GM12874 (cell line): ENCODE results near the gene SLC1A4.

Experiments
- TF ChIP-seq, protein P1 (sequence below): IDR thresholded peaks from 2 replicates; pipeline ENCODE4 v1.5.1; 2011; ENCODE audit warnings: low read depth, mild to moderate bottlenecking, control low read depth, low read length, moderate library complexity; ENCODE audit not compliant: insufficient read depth

Gene SLC1A4

DNA sequence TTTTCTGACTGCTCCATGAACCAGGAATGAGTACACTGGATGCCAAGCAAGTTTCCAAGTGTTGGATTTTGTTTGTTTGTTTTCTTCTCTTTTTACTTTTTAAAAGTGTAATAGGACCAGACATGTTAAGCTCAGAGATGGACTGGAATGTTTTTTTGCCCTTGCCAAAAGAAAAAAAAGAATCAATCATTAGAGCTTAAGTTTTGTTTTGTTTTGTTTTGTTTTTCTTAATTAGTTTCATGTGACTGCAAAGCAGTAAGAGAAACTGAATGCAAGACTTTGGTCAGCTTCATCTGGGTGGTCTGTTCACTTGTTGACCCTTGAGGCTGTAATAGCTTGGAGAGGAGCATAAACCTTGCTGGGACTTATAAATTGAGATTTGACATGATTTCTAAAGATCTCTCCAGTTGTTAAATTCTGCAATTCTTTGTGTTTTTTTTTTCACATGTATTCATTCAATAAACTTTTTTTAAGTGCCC is 42.4 kb upstream of the SLC1A4 start:
- TF ChIP-seq, protein P1, sequence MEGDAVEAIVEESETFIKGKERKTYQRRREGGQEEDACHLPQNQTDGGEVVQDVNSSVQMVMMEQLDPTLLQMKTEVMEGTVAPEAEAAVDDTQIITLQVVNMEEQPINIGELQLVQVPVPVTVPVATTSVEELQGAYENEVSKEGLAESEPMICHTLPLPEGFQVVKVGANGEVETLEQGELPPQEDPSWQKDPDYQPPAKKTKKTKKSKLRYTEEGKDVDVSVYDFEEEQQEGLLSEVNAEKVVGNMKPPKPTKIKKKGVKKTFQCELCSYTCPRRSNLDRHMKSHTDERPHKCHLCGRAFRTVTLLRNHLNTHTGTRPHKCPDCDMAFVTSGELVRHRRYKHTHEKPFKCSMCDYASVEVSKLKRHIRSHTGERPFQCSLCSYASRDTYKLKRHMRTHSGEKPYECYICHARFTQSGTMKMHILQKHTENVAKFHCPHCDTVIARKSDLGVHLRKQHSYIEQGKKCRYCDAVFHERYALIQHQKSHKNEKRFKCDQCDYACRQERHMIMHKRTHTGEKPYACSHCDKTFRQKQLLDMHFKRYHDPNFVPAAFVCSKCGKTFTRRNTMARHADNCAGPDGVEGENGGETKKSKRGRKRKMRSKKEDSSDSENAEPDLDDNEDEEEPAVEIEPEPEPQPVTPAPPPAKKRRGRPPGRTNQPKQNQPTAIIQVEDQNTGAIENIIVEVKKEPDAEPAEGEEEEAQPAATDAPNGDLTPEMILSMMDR = no peak

- TF ChIP-seq, protein P1 = no peak
Observed at GRCh38 chr2:64947885-64948284, 41.3 kb upstream of the SLC1A4 start.

GRCh38 chr2:64950226-64951160 is 38.7 kb upstream of the SLC1A4 start:
- TF ChIP-seq, protein P1 = no peak

DNA sequence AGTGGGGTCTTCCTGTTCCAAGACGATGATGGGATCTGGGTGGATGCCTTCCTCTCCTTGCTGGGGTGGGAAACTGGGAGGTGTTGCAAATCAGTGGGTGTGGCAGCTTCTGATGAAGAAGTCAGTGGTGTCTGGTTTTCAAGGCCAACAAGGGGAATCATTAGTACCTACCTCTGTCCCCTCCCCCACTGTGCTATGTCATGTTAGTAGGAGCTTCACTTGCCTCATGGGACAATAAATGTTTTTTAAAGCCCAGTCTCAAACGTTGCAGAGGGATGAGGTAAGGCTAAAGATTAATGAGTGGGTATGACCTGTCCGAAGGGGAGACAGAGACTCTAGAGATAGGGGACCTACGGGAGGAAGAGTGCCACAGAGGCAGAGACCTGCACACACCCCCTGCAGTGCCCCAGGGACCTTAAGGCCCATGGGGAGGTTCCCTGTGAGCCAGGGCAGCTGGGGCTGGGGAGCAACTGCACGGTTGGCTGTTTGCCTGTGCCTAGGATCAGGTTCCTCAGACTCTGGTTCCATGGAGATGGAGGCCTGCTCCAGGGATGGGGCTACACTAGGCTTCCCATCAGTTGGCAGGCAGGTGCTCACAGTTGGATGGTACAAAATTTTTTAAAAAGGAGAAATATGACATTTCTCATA is 37.8 kb upstream of the SLC1A4 start:
- TF ChIP-seq, protein P1 = no peak

- TF ChIP-seq, protein P1 = no peak
Observed at GRCh38 chr2:64952096-64952495, 37.1 kb upstream of the SLC1A4 start.

- TF ChIP-seq, protein P1 = no peak
Observed at GRCh38 chr2:64952511-64953482, 36.4 kb upstream of the SLC1A4 start.
